Heart left ventricle (tissue), 16 donors: ENCODE results near the gene SYNE3. TPM values are rescaled to one million over a fixed set of nuclear protein-coding genes. Genes with fewer than 3 reads are reported as not detected.

Source experiments
- ATAC-seq, 4 donors: fragments of 200-7000 bp; cut with Tn5 transposase; one replicate each; pipeline ENCODE4 v1.9.1; 2020 to 2022; ENCODE audit warnings: moderate library complexity in 4 of 4, mild to moderate bottlenecking in 3 of 4, moderate number of reproducible peaks in 1 of 4
- DNase-seq, 5 donors: peaks; one replicate each; pipeline ENCODE4 v3.0.0-alpha.2; 2020
- H3K27ac ChIP-seq, 12 donors: fragments of 200-600 bp; sonication (generic) in 4 of 12; one replicate each; pipeline versions ENCODE4 v1.5.0 to v1.8.0; 2016 to 2022; ENCODE audit warnings: mild to moderate bottlenecking in 2 of 12
- H3K27me3 ChIP-seq, 9 donors: fragments of 200-600 bp; sonication (generic) in 2 of 9; one replicate each; pipeline versions ENCODE4 v1.5.1 to v1.8.0; 2016 to 2022; ENCODE audit warnings: mild to moderate bottlenecking in 3 of 9
- H3K36me3 ChIP-seq, 9 donors: fragments of 200-600 bp; sonication (generic) in 2 of 9; one replicate each; pipeline versions ENCODE4 v1.5.0 to v1.8.0; 2018 to 2022; ENCODE audit warnings: mild to moderate bottlenecking in 2 of 9
- H3K4me1 ChIP-seq, 12 donors: fragments of 200-600 bp; sonication (generic) in 4 of 12; one replicate each; pipeline versions ENCODE4 v1.5.0 to v1.8.0; 2016 to 2022; ENCODE audit warnings: mild to moderate bottlenecking in 3 of 12
- H3K4me3 ChIP-seq, 12 donors: fragments of 200-600 bp; sonication (generic) in 4 of 12; one replicate each; pipeline versions ENCODE4 v1.5.0 to v1.8.0; 2017 to 2022; ENCODE audit warnings: mild to moderate bottlenecking in 9 of 12, moderate library complexity in 4 of 12
- H3K9me3 ChIP-seq, 12 donors: fragments of 200-600 bp; sonication (generic) in 4 of 12; one replicate each; pipeline versions ENCODE4 v1.5.0 to v1.8.0; 2016 to 2022; ENCODE audit warnings: mild to moderate bottlenecking in 1 of 12
- CTCF ChIP-seq, 12 donors: fragments of 200-600 bp; sonication (generic) in 4 of 12; IDR thresholded peaks; one replicate each; pipeline versions ENCODE4 v1.5.0 to v1.8.0; 2018 to 2022; ENCODE audit warnings: antibody characterized with exemption in 12 of 12, mild to moderate bottlenecking in 5 of 12
- POLR2A ChIP-seq, 2 donors: fragments of 450-650 bp; IDR thresholded peaks; one replicate each; pipeline ENCODE4 v1.6.1; 2017; ENCODE audit warnings: antibody characterized with exemption in 2 of 2, mild to moderate bottlenecking in 2 of 2, moderate library complexity in 2 of 2
- WGBS, 4 donors: extraction: QIAGEN DNeasy Blood & Tissue Kit in 2 of 4; methylation state at CpG; one replicate each; pipeline versions ENCODE4 v1.1.5 to v1.1.7; 2013 to 2018; 5-methylcytosine and 5-hydroxymethylcytosine counted together
- intact Hi-C, 10 donors: fragments of 100-400 bp; cut with DNase I; formaldehyde crosslinking; loops; one replicate each; pipeline versions ENCODE4 v1.11.1 to v1.14.2; 2022
- polyA plus RNA-seq, 2 donors: library from polyadenylated mRNA; stranded (reverse); fragments of 200-250 nt; gene quantifications; one replicate each; pipeline ENCODE4 v1.2.3, GENCODE V29; 2013
- total RNA-seq, 9 donors: library from RNA; depleted of rRNA in 2 of 9; stranded (reverse); fragments of >200 nt in 2 of 9; fragmentation: NEBNext Ultra II Directional in 3 of 9; extraction: Animal tissue kit (Norgen Biotek cat#: 25700) in 3 of 9; gene quantifications; one replicate each; pipeline versions ENCODE4 v1.1.0 to v1.2.4, GENCODE V29; 2016 to 2023
- donor health status: ischemic (EF 13 %, LVEDD 7.1; RV severe dilation, severe dysfunction).
- donor health status: healthy with polysubstance abuse.
- donor health status: DM: no; HTN: yes; CAD: no.
- donor health status: DM: no; HTN: no; CAD: no.
- donor health status: ischemic (EF 25% LVEDD 6.9; RV normal size, moderate dysfunction).
- donor health status: ischemic (EF 25% LVEDD 5.7; RV mildly dilated, moderate dysfunction).
- donor health status: healthy.
- donor health status: DM: yes; HTN: yes; CAD: no.
- donor health status: ischemic (EF 35%, LVEDD 5.7; RV mildly dilated, moderate dysfunction).
- donor health status: nonischemic (EF 11% LVEDD 7.7; RV severe dilation, severe dysfunction).
- donor health status: DM: yes; HTN: yes; CAD: no.
- donor health status: PGD.
- donor health status: ischemic (EF 29% LVEDD 5.4; RV normal size, mild dysfunction).
- donor health status: nonischemic (EF 23%, LVEDD 6.1; RV moderate dilation, normal function).

Gene SYNE3
- total and polyA plus RNA-seq, 11 donors = 3.1 to 16.9 (median 8.0) TPM

- DNase-seq (peak; percentile 73 to 85 (median 76)), ATAC-seq (peak; percentile 71 to 90 (median 88))
- Histone ChIP-seq H3K9me3 (no peaks in the 10 kb centered on the region), H3K4me3 (no peak overlapping the region), H3K36me3 (no peaks in the 10 kb centered on the region), H3K27me3 (peaks cover 0 to 4% (median 0%) of the 10 kb centered on the region in 9 donors), H3K4me1 (no peaks in the 10 kb centered on the region), H3K27ac (no peak overlapping the region)
- 10 to 13% (median 11%) methylated on average over 14 of the region's 14 CpGs for WGBS, 4 donors
- TF ChIP-seq CTCF (IDR thresholded peaks at IDR 0.05) = peak; percentile 89 to 98 (median 94)
- TF ChIP-seq POLR2A (IDR thresholded peaks at IDR 0.05) = no peak
- intact Hi-C loops = loop anchor here (1.0 to 10.0 kb wide), 13 partner anchors 124 to 716 kb away; partner anchors contain the start of gene TCL1B (in 1 of the 10)
Observed at GRCh38 chr14:95561001-95561412, 44.6 kb upstream of the SYNE3 start.

GRCh38 chr14:95559203-95559602 is 42.8 kb upstream of the SYNE3 start:
- 62 to 71% (median 67%) methylated on average over 6 of the region's 6 CpGs for WGBS, 4 donors
- H3K27ac ChIP-seq = no peak overlapping the region
- intact Hi-C loops = loop anchor here in 2 of 10 donors (5.0 kb wide), 2 partner anchors 213 to 718 kb away; no protein-coding TSS in a partner anchor
- no peak for TF ChIP-seq CTCF (IDR thresholded peaks at IDR 0.05)
- TF ChIP-seq POLR2A (IDR thresholded peaks at IDR 0.05) = no peak
- DNase-seq (no peak), ATAC-seq (no peak)
- no peaks in the 10 kb centered on the region for H3K4me1 ChIP-seq
- H3K9me3 ChIP-seq = no peaks in the 10 kb centered on the region
- H3K27me3 ChIP-seq = peaks cover 0 to 4% (median 0%) of the 10 kb centered on the region in 9 donors
- H3K4me3 ChIP-seq = no peak overlapping the region
- no peaks in the 10 kb centered on the region for H3K36me3 ChIP-seq

- 72 to 86% (median 75%) methylated on average over 2 of the region's 2 CpGs for WGBS, 4 donors
- ATAC-seq (no peak), DNase-seq (no peak)
- no peak for TF ChIP-seq POLR2A (IDR thresholded peaks at IDR 0.05)
- TF ChIP-seq CTCF (IDR thresholded peaks at IDR 0.05) = no peak
- no peaks in the 10 kb centered on the region for H3K4me1 ChIP-seq
- H3K9me3 ChIP-seq = no peaks in the 10 kb centered on the region
- H3K36me3 ChIP-seq = no peaks in the 10 kb centered on the region
- H3K27ac ChIP-seq = no peak overlapping the region
- H3K4me3 ChIP-seq = no peak overlapping the region
- intact Hi-C loops = loop anchor here in 2 of 10 donors (5.0 kb wide), 2 partner anchors 214 to 719 kb away; no protein-coding TSS in a partner anchor
- H3K27me3 ChIP-seq = peaks cover 0 to 4% (median 0%) of the 10 kb centered on the region in 9 donors
Observed at GRCh38 chr14:95557832-95558231, 41.4 kb upstream of the SYNE3 start.

- H3K4me1 ChIP-seq = no peaks in the 10 kb centered on the region
- no peak overlapping the region for H3K27ac ChIP-seq
- TF ChIP-seq CTCF (IDR thresholded peaks at IDR 0.05) (no peak), POLR2A (IDR thresholded peaks at IDR 0.05) (no peak)
- no peaks in the 10 kb centered on the region for H3K9me3 ChIP-seq
- no peak for DNase-seq
- no peak overlapping the region for H3K4me3 ChIP-seq
- ATAC-seq = no peak
- 89 to 92% (median 91%) methylated on average over 11 of the region's 11 CpGs for WGBS, 4 donors
- intact Hi-C loops = loop anchor here in 2 of 10 donors (5.0 kb wide), 2 partner anchors 215 to 720 kb away; no protein-coding TSS in a partner anchor
- H3K27me3 ChIP-seq = peaks cover 0 to 4% (median 0%) of the 10 kb centered on the region in 9 donors
- no peaks in the 10 kb centered on the region for H3K36me3 ChIP-seq
Observed at GRCh38 chr14:95557291-95557690, 40.8 kb upstream of the SYNE3 start.
